ENCODE data around the gene OTOS. TPM values are rescaled to one million over a fixed set of nuclear protein-coding genes. Genes with fewer than 3 reads are reported as not detected.

Gene OTOS
- total RNA-seq, 2 donors from 2014 or later = not detected

DNA sequence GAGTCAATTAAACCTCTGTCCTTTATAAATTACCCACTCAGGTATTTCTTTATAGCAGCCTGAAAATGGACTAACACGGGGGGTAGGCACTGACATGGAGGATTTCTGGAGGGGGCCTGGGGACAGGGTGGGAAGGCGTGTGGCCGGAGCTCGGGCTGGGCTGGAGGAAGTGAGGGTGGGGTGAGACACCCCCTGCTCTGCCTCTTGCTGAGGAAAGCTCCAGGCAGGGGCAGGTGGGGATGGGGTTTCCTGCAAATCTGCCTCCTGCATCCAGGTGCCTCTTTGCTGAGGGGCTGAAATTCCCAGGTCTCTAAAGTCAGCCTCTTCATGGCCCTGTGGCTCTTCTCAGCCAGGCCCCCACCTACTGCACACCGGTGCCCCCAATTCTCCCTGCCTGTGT lies 25.7 kb upstream of the OTOS start:
- no peak for ATAC-seq
- H3K4me3 ChIP-seq = no peak overlapping the region
- DNase-seq = no peak
- H3K9me3 ChIP-seq = no peaks in the 10 kb centered on the region
- WGBS, 2 donors = 66 to 78% methylated on average over 4 to 5 of the region's 5 CpGs
- intact Hi-C loops (cut with DNase I) = no loop called here
- no peaks in the 10 kb centered on the region for H3K4me1 ChIP-seq
- TF ChIP-seq POLR2A (IDR thresholded peaks at IDR 0.05) (no peak), CTCF (IDR thresholded peaks at IDR 0.05) (no peak)
- H3K27ac ChIP-seq = no peak overlapping the region
- no peaks in the 10 kb centered on the region for H3K36me3 ChIP-seq (replicated peaks in 1 of 2; ENCODE audit: insufficient read depth in 1 of 2, low read depth in 2 of 2)
- no peaks in the 10 kb centered on the region for H3K27me3 ChIP-seq

- no peak for DNase-seq
Observed at GRCh38 chr2:240165661-240166060, 25.2 kb upstream of the OTOS start.

DNA sequence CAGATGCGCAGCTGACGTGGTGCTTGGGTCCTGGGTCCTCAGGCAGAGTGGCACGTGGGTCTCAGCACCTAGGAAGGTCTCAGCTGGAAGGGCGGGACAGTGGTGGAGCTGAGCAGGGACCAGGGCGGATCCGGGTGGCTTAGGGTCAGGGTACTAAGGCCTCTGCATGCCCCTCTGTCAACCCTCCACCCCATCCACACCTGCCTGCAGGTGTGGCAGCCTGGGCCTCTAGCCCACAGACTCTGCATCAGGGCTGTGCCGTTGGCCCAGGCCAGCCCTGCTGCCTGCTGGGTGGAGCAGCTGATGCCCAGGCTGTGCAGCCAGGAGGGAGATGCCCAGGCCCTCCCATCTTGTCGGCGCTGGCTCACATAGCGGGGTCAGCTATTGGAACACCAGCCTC lies 24.6 kb upstream of the OTOS start:
- Histone ChIP-seq H3K36me3 (replicated peaks in 1 of 2; ENCODE audit: insufficient read depth in 1 of 2, low read depth in 2 of 2) (no peaks in the 10 kb centered on the region), H3K27me3 (no peaks in the 10 kb centered on the region), H3K4me3 (no peak overlapping the region), H3K9me3 (no peaks in the 10 kb centered on the region), H3K27ac (no peak overlapping the region), H3K4me1 (no peaks in the 10 kb centered on the region)
- DNase-seq = no peak
- intact Hi-C loops (cut with DNase I) = no loop called here
- 74 to 82% methylated on average over 7 to 9 of the region's 10 CpGs for WGBS, 2 donors
- no peak for ATAC-seq
- TF ChIP-seq POLR2A (IDR thresholded peaks at IDR 0.05) (no peak), CTCF (IDR thresholded peaks at IDR 0.05) (no peak)

More at GRCh38 chr2:240165661-240166060, 25.2 kb upstream of the OTOS start:
- H3K36me3 ChIP-seq (replicated peaks in 1 of 2; ENCODE audit: insufficient read depth in 1 of 2, low read depth in 2 of 2) = no peaks in the 10 kb centered on the region
- no peak overlapping the region for H3K4me3 ChIP-seq
- TF ChIP-seq CTCF (IDR thresholded peaks at IDR 0.05) = no peak
- TF ChIP-seq POLR2A (IDR thresholded peaks at IDR 0.05) = no peak
- ATAC-seq = no peak
- H3K27ac ChIP-seq = no peak overlapping the region
- intact Hi-C loops (cut with DNase I) = no loop called here
- WGBS, 2 donors = 35 to 62% methylated on average over 4 of the region's 4 CpGs
- H3K9me3 ChIP-seq = no peaks in the 10 kb centered on the region
- no peaks in the 10 kb centered on the region for H3K27me3 ChIP-seq
- H3K4me1 ChIP-seq = no peaks in the 10 kb centered on the region

DNA sequence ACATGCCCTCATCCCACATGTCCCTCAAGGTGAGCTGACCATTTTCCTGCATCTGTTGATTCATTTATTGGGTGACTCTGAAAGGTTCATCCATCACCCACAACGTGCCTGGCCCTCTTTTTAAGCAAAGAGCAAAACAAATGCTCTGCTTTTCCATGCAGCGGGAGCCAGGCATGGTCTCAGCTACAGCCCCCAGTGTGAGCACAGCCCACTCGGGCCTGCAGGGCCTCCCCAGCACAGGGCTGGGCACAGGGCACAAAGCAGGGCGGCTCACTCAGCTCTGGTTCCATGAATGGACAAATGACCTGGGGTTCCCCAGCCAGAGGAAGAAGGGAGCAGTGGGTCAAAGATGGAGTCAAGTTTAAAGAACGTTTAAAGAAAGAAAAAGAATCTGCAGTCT lies 24.1 kb upstream of the OTOS start:
- 38 to 40% methylated on average over 4 to 5 of the region's 5 CpGs for WGBS, 2 donors
- DNase-seq = no peak
- intact Hi-C loops (cut with DNase I) = no loop called here

More for the DNA sequence above, 24.1 kb upstream of the OTOS start:
- Histone ChIP-seq H3K27me3 (no peaks in the 10 kb centered on the region), H3K4me1 (no peaks in the 10 kb centered on the region), H3K36me3 (replicated peaks in 1 of 2; ENCODE audit: insufficient read depth in 1 of 2, low read depth in 2 of 2) (no peaks in the 10 kb centered on the region), H3K27ac (no peak overlapping the region), H3K9me3 (no peaks in the 10 kb centered on the region), H3K4me3 (no peak overlapping the region)
- no peak for ATAC-seq
- TF ChIP-seq POLR2A (IDR thresholded peaks at IDR 0.05) (no peak), CTCF (IDR thresholded peaks at IDR 0.05) (no peak)
